ENCODE results near the gene MTM1.

Gene MTM1

DNA sequence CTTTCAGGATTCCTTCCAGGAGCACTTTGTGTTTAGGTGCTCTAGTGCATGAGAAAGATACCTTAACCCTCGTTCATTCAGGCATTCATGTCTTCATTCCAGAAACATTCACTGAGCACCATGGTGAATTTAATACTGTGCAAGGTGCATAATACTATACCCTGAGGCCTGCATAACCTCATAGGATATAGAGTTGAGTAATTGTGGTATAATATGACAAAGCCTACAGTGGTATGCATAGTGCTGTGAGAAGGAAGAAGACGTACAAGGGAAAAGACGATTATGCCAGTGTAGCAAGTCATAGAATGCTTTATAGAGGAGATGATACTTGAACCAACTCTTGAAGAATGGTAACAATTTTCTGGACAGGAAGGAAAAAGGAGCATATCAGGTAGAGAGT is 34.3 kb downstream of the MTM1 start:
- DNase-seq (ENCODE audit: low read depth): no peak

- DNase-seq (ENCODE audit: low read depth): no peak
Observed at GRCh38 chrX:150605603-150606002, 37.2 kb downstream of the MTM1 start.

DNA sequence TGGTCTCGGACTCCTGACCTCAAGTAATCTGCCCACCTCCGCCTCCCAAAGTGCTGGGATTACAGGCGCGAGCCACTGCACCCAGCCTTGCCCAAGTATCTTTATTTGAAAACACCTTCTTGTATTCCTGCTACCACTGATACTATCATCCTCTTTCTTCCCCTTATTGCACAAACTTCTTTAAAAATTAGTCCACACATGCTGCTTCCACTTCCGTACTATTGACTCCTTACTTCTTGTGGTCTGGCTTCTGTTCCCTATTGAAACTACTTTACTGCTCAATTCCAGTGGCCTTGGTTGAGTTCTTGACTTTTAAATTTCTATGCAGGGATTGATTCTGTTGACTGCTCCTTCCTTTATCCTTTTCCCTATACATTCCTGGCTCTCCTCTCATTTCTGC is 38.8 kb downstream of the MTM1 start:
- DNase-seq (ENCODE audit: low read depth): no peak

- no peak for DNase-seq (ENCODE audit: low read depth)
Observed at GRCh38 chrX:150610043-150610442, 41.6 kb downstream of the MTM1 start.

DNA sequence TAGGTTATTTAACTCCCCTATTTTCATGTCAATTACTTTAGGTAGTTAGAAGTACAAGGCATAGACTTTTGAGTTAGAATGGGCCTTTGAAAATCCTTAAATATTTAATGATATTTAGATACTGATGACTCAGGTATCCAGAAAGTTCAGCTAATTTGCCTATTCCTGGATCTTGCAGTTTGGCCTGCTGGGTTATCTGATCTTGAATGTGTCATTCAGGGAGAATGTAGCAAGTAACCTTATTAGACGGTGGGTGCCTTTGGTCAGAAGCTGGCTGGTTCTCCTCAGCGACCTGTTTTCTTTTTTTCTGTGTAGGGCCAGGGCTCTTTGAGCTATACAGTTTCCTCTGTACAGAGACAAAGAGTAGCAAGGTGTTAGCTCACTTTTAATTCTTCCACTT is 42.0 kb downstream of the MTM1 start:
- no peak for DNase-seq (ENCODE audit: low read depth)

DNA sequence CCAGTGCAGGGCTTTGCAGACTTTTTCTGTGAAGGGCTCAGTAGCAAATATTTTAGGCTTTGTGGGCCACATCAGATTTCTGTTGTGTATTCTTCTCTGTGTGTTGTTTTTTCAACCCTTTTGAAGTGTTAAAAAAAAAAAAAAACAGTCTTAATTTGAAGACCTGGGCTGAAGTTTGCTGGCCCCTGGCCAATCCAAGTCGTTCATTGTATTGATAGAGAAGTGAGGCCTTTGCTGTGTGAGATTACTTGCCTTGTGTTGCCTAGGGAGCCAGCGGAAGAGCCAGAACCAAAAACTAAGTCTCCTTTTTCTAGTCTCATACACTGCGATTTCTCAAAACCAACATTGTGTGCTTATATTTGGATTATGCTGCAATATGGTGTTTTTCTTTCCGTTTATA is 46.9 kb downstream of the MTM1 start:
- no peak for DNase-seq (ENCODE audit: low read depth)

- no peak for DNase-seq (ENCODE audit: low read depth)
Observed at GRCh38 chrX:150616179-150616862, 47.9 kb downstream of the MTM1 start.

GRCh38 chrX:150616863-150617198 is 48.4 kb downstream of the MTM1 start:
- no peak for DNase-seq (ENCODE audit: low read depth)

DNA sequence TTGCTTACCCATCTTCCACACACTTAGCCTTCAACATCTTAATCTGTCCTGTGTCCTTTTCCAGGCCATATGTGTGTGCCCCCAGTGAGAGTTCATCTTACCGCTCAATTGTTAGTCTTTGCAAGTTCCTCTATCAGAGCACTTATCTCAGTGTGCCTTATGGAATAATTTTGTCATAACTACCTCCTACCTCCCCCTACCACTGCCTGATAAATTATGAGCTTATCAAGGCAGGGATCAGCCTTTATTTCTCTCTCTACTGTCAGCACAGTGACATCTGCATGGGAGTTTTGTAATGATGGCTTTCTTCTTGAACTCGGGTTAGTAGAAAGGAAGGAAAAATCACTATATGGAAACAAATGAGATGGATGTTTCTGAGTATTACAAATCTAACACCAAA is 53.2 kb downstream of the MTM1 start:
- no peak for DNase-seq (ENCODE audit: low read depth)

DNA sequence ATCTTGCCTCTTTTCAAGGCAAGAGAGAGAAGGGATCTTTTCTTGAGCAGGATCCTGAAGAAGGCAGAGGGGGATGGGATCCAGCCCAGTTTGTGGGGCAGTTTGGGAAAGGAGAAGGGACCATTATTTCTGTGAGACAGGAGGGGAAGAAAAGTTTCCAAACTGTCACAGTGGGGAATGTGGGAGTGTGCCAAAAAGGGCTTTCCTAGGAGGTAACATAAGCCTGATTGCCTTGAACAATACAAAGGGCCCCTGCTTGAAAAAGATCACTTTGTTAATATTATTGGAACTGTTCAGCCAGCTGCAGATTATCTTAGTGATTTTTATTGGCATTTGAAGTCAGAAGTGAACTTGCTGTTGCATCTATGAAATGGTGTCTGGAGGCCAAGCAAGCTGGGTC is 55.2 kb downstream of the MTM1 start:
- DNase-seq (ENCODE audit: low read depth): no peak

DNA sequence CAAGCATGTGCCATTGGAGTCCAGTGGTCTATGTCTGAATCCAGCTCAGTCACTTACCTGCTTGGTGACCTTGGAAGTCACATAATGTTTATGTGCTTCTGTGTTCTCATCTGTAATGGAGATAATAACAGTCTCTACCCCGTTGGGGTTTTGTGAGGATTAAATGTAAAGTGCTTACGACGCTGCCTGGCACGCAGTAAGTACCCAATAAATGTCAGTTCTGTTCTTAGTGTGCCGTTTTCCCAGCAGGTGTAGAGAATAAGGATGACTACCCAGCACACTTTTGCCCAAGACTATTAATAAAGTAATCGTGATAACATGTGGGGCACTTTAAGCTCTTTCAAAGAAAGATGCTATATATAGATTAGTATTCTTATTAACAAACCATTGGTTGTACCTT is 56.7 kb downstream of the MTM1 start:
- no peak for DNase-seq (ENCODE audit: low read depth)

DNA sequence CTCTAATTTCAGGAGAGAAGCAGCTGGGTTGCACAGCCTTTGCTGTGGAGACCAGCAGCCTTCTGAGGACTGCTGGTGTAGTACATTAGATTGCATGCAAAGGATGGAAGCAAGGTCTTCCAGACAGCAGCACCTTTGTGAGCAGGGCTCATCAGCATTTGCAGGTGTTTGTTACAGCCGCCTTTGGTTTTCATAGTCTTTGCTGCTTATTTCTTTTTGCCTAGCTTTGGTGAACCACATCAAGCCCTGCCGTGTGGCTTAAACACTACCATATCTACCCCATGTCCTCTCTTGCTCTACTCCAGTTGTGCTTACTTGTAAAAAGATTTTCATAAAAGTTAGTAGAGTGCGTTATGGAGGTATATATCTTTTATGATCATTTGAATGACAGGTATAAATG is 57.5 kb downstream of the MTM1 start:
- DNase-seq (ENCODE audit: low read depth): no peak

DNA sequence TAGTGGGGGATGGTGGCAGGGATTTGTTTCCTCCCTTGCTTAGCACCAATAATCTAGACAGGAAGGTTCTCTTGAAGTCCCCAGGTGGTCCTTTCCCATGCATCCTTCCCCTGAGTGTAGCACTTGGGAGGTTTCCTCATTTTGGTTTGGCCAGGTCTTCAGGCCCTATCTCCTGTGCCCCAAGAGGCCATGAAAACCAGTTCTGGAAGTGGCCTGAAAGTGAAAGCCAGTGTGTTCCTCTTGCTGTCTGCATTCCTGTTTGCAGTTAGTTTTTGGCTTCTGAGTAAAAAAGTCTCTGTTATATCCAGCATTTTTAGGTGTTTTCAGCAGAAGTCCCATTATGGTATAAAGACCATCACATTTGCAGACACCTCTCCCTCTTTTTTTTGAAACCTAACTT is 59.5 kb downstream of the MTM1 start:
- DNase-seq (ENCODE audit: low read depth): no peak

DNA sequence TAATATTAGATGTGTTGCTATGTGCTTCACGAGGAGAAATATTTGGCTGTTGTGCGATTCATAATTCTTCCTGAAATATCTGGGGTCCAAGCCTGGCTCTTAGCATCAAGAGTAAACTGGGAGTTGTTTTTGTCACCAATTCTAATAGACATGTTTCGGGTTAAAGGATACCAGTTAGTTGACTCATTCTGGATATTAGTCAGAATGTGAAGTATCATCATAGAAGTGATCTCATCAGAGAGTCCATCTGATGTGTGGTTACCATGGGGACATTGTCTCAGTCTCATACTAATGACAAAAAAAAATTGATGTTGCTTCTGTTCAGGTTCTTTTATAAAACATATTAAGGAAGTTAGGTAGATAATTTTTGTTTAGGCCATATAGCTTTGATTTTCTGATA is 67.5 kb downstream of the MTM1 start:
- DNase-seq (ENCODE audit: low read depth): no peak

DNA sequence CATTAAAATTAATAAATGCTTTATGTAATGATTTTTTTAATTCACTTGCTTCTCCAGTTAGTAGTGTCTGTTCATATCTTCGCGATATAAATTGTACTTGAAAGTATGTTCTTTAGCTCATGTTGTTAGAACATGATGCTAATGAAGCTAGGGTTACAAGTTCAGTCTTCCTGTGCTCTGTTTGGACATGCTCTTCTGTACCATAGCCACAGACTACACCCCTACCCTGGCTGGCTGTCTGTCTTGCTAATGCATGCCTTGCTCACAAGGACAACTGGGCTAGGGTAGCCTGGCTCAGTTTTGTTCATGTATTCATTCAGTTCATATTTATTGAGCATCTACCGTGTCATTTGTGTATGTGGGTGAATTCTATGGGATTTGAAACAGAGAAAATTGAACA is 74.0 kb downstream of the MTM1 start:
- DNase-seq (ENCODE audit: low read depth): no peak

DNA sequence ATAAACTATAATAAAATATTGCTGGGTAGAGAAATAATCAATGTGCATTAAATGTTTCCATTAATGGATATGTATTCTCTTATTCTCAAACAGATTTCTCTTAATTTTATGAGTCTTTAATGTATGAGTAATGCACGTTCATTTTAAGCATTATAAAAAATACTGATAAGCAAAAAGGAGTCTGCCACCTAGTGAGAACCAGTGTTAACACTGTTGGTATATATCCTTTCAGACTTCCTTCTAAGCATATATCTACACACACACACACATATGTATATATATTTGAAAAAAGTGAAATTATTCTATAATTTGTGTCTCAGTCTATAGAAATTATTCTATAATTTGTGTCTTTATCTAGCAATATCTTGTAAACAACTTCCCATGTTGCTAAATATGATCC is 74.8 kb downstream of the MTM1 start:
- no peak for DNase-seq (ENCODE audit: low read depth)

DNA sequence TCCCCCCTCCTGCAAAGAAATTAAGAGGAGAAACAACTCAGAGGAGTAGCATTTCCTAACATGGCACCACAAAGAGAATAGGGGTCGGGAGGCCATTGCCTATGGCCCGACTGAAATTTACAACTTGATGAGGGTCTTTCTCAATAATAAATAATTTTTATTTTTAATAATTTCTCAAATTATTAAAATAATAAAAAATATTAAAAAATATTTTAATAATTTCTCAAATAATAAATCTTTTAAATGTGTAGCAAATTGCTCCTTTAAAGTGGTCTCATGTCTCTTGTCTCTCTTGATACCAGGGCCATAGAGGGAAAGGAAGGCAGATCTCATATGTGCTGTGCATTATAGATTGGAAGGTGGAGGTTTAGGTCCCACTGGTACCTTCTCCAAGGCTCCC is 75.5 kb downstream of the MTM1 start:
- DNase-seq (ENCODE audit: low read depth): no peak

DNA sequence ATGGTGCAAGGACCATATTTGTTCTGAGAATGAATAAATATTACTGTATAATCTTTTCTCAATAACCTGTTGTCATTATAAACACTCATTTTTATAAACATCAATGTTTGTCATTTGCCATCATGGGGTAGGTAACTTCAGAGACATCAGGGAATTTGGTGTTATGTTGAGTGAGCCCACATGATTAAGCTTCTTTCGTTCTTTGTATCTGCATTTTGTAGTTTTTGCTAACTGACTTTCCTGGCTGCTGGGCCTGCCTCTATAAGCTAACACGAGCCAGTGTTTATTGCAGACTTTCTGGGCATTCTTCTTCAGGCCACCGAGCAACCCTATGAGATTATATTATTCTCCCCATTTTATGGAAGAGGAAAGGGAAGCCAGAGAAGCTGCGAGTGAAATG is 76.0 kb downstream of the MTM1 start:
- DNase-seq (ENCODE audit: low read depth): no peak

- no peak for DNase-seq (ENCODE audit: low read depth)
Observed at GRCh38 chrX:150647331-150647730, 78.9 kb downstream of the MTM1 start.

- DNase-seq (ENCODE audit: low read depth): no peak
Observed at GRCh38 chrX:150648296-150648940, 80.0 kb downstream of the MTM1 start.

DNA sequence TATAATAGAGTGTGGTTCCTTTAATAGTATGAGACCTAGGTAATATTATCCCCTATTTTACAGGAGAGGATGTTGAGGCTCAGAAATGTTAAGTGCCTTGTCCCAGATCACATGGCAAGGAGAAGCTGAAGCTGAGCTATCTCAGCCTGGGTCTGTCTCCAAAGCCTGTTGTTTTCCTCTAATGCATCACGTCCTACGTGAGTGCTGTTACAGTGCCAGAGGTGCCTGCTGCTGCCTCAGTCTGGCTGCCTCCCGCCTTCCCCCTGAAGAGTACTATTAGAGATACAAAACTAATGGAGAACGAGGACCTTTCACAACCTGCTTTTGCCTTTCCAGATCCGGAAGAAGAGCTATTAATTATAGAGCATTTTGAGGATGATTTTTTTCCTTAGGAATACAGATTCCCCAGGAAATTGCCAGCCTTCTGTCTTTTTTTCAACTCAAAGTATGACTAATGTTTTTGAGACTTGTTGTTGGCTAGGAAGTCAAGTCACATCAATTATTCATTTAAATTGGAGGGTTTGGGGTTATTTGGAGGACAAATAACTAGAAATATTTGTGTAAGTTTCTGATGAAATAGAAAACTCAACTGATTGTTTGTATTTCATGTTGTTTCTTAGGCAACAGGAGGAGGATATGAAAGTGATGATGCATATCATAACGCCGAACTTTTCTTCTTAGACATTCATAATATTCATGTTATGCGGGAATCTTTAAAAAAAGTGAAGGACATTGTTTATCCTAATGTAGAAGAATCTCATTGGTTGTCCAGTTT is 80.9 kb downstream of the MTM1 start:
- no peak for DNase-seq (ENCODE audit: low read depth)

GRCh38 chrX:150651906-150652305 is 83.5 kb downstream of the MTM1 start:
- no peak for DNase-seq (ENCODE audit: low read depth)

DNA sequence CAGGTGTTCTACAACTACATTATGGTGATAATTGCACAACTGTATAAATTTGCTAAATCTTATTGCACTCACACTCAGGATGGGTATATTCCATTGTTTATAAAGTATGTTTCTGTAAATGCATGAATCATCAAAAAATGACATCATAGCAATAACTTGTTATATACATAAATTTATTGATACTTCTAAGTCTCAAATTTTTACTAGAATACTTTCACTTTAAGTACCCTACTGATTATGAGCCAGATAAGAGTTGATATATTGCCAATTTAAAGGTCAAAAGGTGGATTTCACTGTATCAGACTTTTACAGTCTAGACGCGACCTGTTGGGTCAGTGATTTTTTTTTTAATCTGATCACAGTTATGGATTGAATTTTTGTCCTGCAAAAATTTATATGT is 87.4 kb downstream of the MTM1 start:
- no peak for DNase-seq (ENCODE audit: low read depth)

DNA sequence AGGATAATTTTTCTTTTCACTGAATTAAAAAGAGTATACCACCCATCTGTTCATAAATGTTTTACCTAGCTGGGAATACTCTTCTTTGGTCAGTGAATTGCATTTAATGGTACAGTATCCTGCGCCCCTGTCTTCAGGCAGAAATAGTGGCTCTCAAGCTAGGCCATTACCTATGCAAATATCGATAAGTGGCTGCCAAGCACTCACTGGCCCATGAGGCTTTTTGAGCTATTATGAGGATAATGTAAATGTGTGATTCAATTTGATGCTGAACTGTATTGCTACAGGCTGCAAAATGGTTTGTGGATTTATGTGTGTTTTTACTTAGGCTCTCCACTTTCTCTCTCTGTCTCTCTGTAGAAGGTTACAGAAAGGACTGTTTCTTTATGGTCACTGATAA is 94.7 kb downstream of the MTM1 start:
- DNase-seq (ENCODE audit: low read depth): no peak
